Skeletal muscle tissue (tissue), 4 donors: ENCODE results near the gene CYB5R3. TPM values are rescaled to one million over a fixed set of nuclear protein-coding genes. Genes with fewer than 3 reads are reported as not detected.
"Not testable (repeated sequence)": the region's sequence is repeated elsewhere in the genome, so short reads cannot be mapped to it uniquely, and the experiment has no call there.

Experiments
- H3K27ac ChIP-seq: one replicate; pipeline ENCODE4 v1.7.0; 2013; ENCODE audit warnings: mild to moderate bottlenecking, low read depth, low read length, inconsistent platforms
- H3K27me3 ChIP-seq, 3 donors: one replicate each; pipeline ENCODE4 v1.7.0; 2013; ENCODE audit warnings: low read length in 3 of 3; ENCODE audit not compliant: control insufficient read depth in 3 of 3, insufficient read depth in 3 of 3
- H3K36me3 ChIP-seq, 3 donors: one replicate each; pipeline ENCODE4 v1.7.0; 2013; ENCODE audit warnings: low read length in 3 of 3; ENCODE audit not compliant: control insufficient read depth in 3 of 3, insufficient read depth in 3 of 3
- H3K4me1 ChIP-seq, 3 donors: one replicate each; pipeline ENCODE4 v1.7.0; 2013; ENCODE audit warnings: low read length in 3 of 3, mild to moderate bottlenecking in 3 of 3; ENCODE audit not compliant: control insufficient read depth in 3 of 3, insufficient read depth in 3 of 3
- H3K4me3 ChIP-seq, 3 donors: one replicate each; pipeline ENCODE4 v1.7.0; 2013; ENCODE audit warnings: low read length in 3 of 3
- H3K9ac ChIP-seq, 3 donors: one replicate each; pipeline ENCODE4 v1.7.0; 2013; ENCODE audit warnings: low read length in 3 of 3, mild to moderate bottlenecking in 3 of 3, moderate library complexity in 2 of 3, low read depth in 1 of 3
- H3K9me3 ChIP-seq, 3 donors: one replicate each; pipeline ENCODE4 v1.7.0; 2013; ENCODE audit warnings: low read length in 3 of 3; ENCODE audit not compliant: control insufficient read depth in 3 of 3
- total RNA-seq: library from RNA; depleted of rRNA; stranded (reverse); fragments of >200 nt; gene quantifications from one replicate; pipeline ENCODE4 v1.2.3, GENCODE V29; 2014
- donor health status: Osteomylitis.

CYB5R3 gene
- total RNA-seq, 1 donor from 2014 or later: 28.7 TPM

DNA sequence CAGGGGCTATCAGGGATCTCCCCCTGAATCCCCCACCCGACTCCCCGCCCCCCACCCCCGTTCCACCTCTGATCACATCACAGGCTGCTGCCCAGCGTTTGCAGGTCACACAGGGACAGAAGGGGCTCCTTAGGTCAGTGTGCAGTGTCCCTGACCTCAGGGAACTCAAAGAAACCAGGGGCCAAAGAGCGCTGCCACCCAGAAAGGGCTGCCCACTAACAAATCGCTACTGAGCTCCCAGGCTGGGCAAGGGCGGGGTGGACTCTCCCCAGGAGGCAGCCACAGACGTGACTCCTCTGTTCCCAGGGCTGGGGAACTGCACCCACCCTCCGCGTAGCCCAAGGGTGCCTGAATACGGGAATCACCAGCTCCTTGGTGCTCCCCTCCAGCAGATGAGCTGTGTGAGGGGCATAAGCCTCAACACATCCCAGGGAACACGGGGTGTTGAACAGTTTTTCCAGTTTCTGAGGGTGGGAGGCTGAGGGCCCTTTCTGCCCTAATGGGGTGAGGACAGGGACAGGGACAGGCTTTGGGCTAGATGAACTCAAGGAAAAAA lies 24.6 kb downstream of the CYB5R3 start:
- Histone ChIP-seq H3K4me3 (no peak overlapping the region), H3K9ac (no peak overlapping the region), H3K36me3 (peaks cover 65 to 75% (median 72%) of the 10 kb centered on the region in 3 donors), H3K27ac (peak overlapping the region; percentile 19), H3K4me1 (peaks cover 16 to 30% (median 23%) of the 10 kb centered on the region in 3 donors), H3K9me3 (no peaks in the 10 kb centered on the region), H3K27me3 (no peaks in the 10 kb centered on the region)

DNA sequence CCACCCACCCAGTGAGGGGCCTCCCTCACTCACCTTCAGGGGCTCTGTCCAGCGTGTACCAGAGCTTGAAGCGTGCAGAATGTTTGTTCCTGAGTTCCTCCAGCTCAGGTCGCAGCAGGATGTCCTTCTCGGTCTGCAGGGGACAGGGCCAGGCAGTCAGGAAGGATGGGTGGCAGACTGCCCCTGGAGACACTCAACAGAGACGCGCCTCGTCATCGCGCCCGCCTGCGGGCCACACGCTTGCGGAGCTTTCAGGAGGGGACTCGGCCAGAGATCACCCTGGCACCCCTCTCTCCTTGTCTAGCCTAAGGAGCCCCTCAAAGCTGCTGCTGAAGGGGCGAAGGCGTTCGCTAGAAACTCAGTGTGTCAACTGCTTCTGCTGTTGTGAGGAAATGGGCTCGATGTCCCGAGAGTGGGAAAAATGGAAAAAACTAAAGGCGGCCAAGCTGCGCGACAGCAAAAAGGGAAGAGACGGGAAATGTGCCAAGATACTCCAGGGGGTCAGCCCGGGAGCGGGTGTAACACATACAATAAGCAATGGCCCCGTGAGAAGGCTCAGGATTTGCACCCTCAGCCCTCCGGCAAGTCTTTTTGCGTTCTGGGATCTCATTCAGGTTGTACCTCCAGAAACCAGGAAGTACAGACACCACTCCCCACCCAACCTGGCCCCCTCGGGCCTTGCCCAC lies 25.3 kb downstream of the CYB5R3 start:
- no peaks in the 10 kb centered on the region for H3K27me3 ChIP-seq
- H3K9ac ChIP-seq: no peak overlapping the region
- H3K27ac ChIP-seq: peak overlapping the region; percentile 25
- peaks cover 16 to 30% (median 23%) of the 10 kb centered on the region in 3 donors for H3K4me1 ChIP-seq
- peaks cover 62 to 72% (median 71%) of the 10 kb centered on the region in 3 donors for H3K36me3 ChIP-seq
- H3K4me3 ChIP-seq: no peak overlapping the region
- no peaks in the 10 kb centered on the region for H3K9me3 ChIP-seq

DNA sequence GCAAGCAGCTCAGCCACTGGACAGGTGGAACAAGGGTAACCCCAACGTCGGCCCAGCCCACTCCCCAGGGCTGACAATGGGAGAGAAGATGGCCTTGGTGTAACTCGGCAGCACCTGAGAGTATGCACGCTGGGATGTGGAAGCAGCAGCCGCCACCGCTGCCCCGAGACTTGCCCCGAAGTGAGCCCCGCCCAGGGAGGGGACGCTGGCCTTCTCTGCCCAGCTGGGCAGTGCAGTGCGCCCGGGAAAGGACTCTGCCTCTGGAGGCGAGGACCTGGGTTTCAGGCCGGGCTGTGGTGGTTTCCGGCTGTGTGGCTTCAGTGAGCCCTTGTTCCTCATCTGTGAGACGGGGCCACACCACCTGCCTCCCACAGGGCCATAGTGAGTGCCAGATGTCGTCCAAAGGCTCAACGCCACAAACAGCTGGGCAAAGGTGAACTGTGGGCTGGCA lies 25.9 kb downstream of the CYB5R3 start:
- Histone ChIP-seq H3K27ac (peak overlapping the region; percentile 25), H3K9ac (no peak overlapping the region), H3K36me3 (peaks cover 57 to 66% (median 65%) of the 10 kb centered on the region in 3 donors), H3K4me3 (no peak overlapping the region), H3K9me3 (no peaks in the 10 kb centered on the region), H3K27me3 (no peaks in the 10 kb centered on the region), H3K4me1 (peaks cover 16 to 30% (median 23%) of the 10 kb centered on the region in 3 donors)

DNA sequence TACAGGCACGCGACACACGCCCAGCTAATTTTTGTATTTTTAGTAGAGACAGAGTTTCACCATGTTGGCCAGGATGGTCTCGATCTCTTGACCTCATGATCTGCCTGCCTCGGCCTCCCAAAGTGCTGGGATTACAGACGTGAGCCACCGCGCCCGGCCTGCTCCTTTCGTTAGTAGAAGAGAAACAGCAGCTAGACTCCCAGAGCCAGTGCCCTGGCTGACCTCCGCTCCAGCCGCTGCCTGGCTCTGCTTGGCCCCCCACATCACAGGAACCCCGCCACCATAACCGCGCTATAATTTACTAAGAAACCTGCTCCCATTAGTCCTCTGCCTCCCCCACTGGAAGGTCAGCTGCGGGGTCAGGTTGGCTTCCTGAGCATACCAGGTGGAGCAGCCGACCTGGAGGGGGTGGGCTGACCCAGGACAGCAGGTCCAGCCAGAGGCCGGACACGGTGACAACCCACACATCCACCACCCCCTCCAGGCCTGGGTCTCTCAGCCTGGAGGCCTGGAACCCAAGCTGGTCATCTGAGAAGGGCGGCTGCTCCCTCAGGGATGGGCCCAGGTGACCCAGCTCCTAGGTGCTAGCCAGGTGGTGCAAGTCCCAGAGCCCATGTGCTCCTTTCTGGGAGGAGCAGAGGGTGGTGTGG lies 27.0 kb downstream of the CYB5R3 start:
- H3K27ac ChIP-seq: no peak overlapping the region
- peaks cover 45 to 55% (median 54%) of the 10 kb centered on the region in 3 donors for H3K36me3 ChIP-seq
- H3K9me3 ChIP-seq: no peaks in the 10 kb centered on the region
- H3K9ac ChIP-seq: no peak overlapping the region
- H3K4me1 ChIP-seq: peaks cover 16 to 34% (median 24%) of the 10 kb centered on the region in 3 donors
- H3K27me3 ChIP-seq: no peaks in the 10 kb centered on the region
- no peak overlapping the region for H3K4me3 ChIP-seq

DNA sequence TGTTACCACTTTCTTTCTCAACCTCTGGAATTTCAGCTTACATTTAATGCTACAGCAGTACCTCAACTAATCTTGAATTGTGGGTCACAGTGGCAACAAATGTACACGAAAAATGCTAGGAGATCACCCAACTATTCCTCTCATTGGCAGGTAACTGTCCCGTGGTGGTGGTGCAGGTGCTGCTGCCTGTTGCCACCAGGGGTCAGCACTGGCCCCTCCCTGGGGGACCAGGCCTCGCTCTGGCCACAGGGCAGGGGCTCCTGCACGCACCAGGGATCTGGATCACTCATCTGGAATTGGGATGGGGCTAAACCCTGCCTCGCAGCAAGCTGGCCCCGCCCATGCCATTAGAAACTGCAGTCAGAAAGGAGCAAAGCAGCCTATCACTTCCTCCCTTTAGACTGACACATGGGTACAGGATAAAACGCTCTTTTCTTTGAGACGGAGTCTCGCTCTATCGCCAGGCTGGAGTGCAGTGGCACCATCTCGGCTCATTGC lies 27.6 kb downstream of the CYB5R3 start:
- Histone ChIP-seq H3K9me3 (no peaks in the 10 kb centered on the region), H3K9ac (peak overlapping the region in 1 of 3 donors; percentile 20), H3K27me3 (no peaks in the 10 kb centered on the region), H3K4me1 (peaks cover 16 to 34% (median 28%) of the 10 kb centered on the region in 3 donors), H3K4me3 (peak overlapping the region in 1 of 3 donors; percentile 22), H3K36me3 (peaks cover 39 to 48% (median 47%) of the 10 kb centered on the region in 3 donors), H3K27ac (peak overlapping the region; percentile 52)

DNA sequence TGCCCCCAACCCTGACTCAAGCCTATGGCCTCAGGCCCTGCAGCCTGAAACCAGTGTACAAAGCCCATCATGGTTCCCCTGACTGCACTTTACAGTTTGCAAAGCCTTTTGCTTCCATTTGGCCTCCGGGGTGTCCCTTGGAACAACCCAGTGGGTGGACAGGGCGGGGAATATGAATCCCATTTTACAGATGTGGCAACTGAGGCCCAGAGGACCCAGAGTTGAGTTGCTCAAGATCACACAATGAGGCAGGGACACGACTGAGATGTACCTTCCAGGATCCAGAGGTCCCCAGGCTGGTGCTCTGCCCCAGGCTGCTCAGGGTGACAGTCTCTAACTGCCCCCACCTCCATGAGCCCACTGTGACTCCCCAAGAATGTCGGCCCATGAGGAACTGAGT lies 29.1 kb downstream of the CYB5R3 start:
- no peaks in the 10 kb centered on the region for H3K27me3 ChIP-seq
- peak overlapping the region; percentile 52 for H3K27ac ChIP-seq
- peak overlapping the region in 1 of 3 donors; percentile 20 for H3K9ac ChIP-seq
- H3K4me3 ChIP-seq: no peak overlapping the region
- H3K4me1 ChIP-seq: peaks cover 25 to 42% (median 36%) of the 10 kb centered on the region in 3 donors
- peaks cover 30 to 38% (median 36%) of the 10 kb centered on the region in 3 donors for H3K36me3 ChIP-seq
- no peaks in the 10 kb centered on the region for H3K9me3 ChIP-seq

DNA sequence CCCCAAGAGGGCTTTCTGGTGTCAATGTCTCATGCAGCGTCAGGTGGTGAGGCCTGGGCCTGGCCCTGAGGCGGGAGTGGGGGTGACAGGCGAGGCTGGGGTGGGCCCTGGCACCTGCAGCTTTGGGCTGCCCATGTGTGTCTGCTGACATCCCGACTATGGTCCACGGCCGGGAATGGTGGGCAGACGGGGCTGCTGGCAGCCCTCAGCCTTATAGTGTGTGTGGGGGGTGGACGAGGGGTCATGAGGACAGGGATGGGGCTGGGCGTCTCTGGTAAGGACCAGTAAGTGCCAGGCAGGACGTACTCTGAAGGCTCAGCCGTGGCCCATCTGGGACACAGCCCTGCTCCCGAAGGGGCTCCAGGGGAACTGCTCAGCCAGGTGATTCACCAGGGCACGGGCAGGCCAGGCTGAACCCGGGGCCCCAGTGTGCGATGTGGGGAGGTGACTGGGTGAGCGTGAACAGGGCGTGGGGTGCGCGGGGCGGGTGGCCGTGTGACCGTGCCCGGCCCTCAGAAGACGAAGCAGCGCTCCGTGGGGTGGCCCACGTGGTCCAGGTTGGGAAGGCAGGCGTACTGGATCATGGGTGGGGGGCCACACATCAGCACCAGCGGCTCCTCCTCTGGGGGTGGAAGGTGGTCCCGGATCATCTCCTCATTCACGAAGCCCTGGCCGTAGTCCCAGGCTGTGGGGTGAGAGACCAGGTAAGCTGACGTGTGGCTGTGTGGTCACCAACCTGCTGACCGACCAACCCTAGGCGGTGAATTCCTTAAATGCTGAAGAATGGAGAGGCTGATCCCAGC lies 29.7 kb downstream of the CYB5R3 start:
- H3K27ac ChIP-seq: no peak overlapping the region

DNA sequence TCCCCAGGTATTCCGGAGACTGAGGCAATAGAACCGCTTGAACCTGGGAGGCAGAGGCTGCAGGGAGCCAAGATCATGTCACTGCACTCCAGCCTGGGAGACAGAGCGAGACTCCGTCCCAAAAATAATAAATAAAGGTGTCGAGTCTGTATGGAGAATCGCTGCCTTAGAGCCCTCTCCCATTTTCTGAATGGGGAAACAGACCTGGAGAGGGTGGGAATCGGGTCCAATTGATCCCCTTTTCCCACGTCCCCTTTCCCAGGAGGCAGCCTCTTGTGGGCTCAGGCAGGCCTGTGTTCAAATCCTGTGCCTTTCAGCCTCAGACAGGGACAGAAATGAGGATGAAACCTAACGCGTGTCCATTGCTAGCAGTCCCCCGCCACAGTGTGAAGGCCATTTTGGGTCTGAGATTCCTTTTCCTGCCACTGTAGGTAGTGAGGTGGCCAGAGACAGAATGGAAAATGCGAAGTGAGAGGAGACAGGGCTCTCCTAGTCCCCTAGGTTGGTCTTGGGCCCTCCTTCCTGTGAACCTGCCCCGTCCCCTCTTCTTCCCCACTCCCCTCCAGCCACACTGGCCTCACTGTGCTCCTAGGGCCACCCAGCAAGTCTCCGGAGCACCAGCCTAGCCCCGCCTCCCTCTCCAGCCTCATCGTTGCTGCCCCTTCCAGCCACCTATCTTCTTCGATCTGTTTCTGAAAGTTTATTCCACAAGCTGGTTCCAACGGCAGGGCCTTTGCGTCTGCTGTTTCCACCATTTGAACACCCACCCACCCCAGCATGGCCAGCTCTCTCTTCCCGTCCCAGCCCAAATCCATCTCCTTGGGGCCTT lies 31.8 kb downstream of the CYB5R3 start:
- peaks cover 36 to 50% (median 47%) of the 10 kb centered on the region in 3 donors for H3K4me1 ChIP-seq
- peaks cover 14 to 16% (median 14%) of the 10 kb centered on the region in 3 donors for H3K36me3 ChIP-seq
- peak overlapping the region; percentile 58 for H3K27ac ChIP-seq
- H3K4me3 ChIP-seq: no peak overlapping the region
- H3K9ac ChIP-seq: no peak overlapping the region
- H3K27me3 ChIP-seq: no peaks in the 10 kb centered on the region
- no peaks in the 10 kb centered on the region for H3K9me3 ChIP-seq

More for the DNA sequence above, 29.7 kb downstream of the CYB5R3 start:
- Histone ChIP-seq H3K4me1 (peaks cover 22 to 39% (median 35%) of the 10 kb centered on the region in 3 donors), H3K9me3 (no peaks in the 10 kb centered on the region), H3K27me3 (no peaks in the 10 kb centered on the region), H3K36me3 (peaks cover 30 to 33% (median 31%) of the 10 kb centered on the region in 3 donors), H3K4me3 (no peak overlapping the region), H3K9ac (no peak overlapping the region)

DNA sequence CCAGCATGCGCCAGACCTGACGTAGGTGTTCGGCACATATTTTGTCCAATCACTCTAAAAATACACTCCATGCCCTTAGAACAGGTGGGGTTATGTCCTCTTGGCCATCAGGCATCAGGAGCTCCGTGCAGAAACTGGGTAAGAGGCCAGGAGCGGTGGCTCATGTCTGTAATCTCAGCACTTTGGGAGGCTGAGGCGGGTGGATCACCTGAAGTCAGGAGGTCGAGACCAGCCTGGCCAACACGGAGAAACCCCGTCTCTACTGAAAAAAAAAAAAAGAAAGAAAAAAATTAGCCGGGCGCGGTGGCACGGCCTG lies 33.4 kb downstream of the CYB5R3 start:
- H3K9ac ChIP-seq: peak overlapping the region; percentile 88 to 94 (median 94)
- H3K36me3 ChIP-seq: peaks cover 12 to 15% (median 14%) of the 10 kb centered on the region in 3 donors
- peak overlapping the region; percentile 94 for H3K27ac ChIP-seq
- H3K4me1 ChIP-seq: peaks cover 38 to 51% (median 45%) of the 10 kb centered on the region in 3 donors
- not testable (repeated sequence) for H3K9me3 ChIP-seq, H3K27me3 ChIP-seq
- peak overlapping the region; percentile 66 to 88 (median 86) for H3K4me3 ChIP-seq
